ENCODE measurements around the gene ZC3H18.

DNA sequence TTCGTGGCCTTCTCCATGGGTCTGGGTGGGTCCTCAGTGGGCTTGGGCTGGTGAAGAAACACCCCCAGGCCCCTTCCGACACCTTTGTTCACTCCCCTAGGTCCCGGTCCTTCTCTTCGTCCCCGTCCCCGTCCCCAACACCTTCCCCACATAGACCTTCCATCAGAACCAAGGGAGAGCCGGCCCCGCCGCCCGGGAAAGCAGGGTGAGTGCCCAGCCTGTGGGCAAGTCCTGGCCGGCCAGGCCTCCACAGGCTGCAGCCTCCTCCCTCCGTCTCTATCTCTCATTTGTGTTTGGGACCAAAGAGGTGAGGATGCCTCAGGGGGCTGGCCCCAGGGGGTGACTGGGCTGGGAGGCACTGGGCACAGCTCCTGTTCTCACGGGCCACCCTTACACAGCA, 53.7 kb downstream of the ZC3H18 start:
- TF ChIP-seq, protein P1, sequence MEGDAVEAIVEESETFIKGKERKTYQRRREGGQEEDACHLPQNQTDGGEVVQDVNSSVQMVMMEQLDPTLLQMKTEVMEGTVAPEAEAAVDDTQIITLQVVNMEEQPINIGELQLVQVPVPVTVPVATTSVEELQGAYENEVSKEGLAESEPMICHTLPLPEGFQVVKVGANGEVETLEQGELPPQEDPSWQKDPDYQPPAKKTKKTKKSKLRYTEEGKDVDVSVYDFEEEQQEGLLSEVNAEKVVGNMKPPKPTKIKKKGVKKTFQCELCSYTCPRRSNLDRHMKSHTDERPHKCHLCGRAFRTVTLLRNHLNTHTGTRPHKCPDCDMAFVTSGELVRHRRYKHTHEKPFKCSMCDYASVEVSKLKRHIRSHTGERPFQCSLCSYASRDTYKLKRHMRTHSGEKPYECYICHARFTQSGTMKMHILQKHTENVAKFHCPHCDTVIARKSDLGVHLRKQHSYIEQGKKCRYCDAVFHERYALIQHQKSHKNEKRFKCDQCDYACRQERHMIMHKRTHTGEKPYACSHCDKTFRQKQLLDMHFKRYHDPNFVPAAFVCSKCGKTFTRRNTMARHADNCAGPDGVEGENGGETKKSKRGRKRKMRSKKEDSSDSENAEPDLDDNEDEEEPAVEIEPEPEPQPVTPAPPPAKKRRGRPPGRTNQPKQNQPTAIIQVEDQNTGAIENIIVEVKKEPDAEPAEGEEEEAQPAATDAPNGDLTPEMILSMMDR (IDR thresholded peaks at IDR 0.05): no peak
- TF ChIP-seq POLR2A (IDR thresholded peaks at IDR 0.05) (no peak), POLR2AphosphoS5 (IDR thresholded peaks at IDR 0.05; ENCODE audit: insufficient read depth in 1 of 2, low read depth in 1 of 2) (no peak)
